WTC11 (cell line): ENCODE results near the gene KRT79. TPM values are rescaled to one million over a fixed set of nuclear protein-coding genes. Genes with fewer than 3 reads are reported as not detected.

ENCODE experiments used
- CTCF ChIP-seq: fragments of 200-600 bp; IDR thresholded peaks from 2 replicates; pipeline ENCODE4 v1.8.0; 2022; ENCODE audit warnings: antibody characterized with exemption
- E2F5 ChIP-seq: sonication (generic); formaldehyde crosslinking; IDR thresholded peaks from 2 replicates; pipeline ENCODE4 v1.8.1; 2022; ENCODE audit warnings: mild to moderate bottlenecking, moderate library complexity, missing genetic modification reagents
- ESRRA ChIP-seq: sonication (generic); formaldehyde crosslinking; IDR thresholded peaks from 2 replicates; pipeline ENCODE4 v1.8.1; 2022; ENCODE audit warnings: mild to moderate bottlenecking, missing genetic modification reagents, borderline replicate concordance
- FOXK1 ChIP-seq: sonication (generic); formaldehyde crosslinking; IDR thresholded peaks from 2 replicates; pipeline ENCODE4 v1.8.0; 2022; ENCODE audit warnings: mild to moderate bottlenecking, moderate library complexity, missing genetic modification reagents
- FOXP1 ChIP-seq: sonication (generic); formaldehyde crosslinking; IDR thresholded peaks from 2 replicates; pipeline ENCODE4 v1.8.0; 2022; ENCODE audit warnings: missing genetic modification reagents, mild to moderate bottlenecking, moderate library complexity, borderline replicate concordance
- MAX ChIP-seq: sonication (generic); formaldehyde crosslinking; IDR thresholded peaks from 2 replicates; pipeline ENCODE4 v1.8.0; 2022; ENCODE audit warnings: mild to moderate bottlenecking, missing genetic modification reagents
- PRDM15 ChIP-seq: sonication (generic); formaldehyde crosslinking; IDR thresholded peaks from 2 replicates; pipeline ENCODE4 v1.8.0; 2022; ENCODE audit warnings: missing genetic modification reagents
- PREB ChIP-seq: sonication (generic); formaldehyde crosslinking; IDR thresholded peaks from 2 replicates; pipeline ENCODE4 v1.8.1; 2022; ENCODE audit warnings: mild to moderate bottlenecking, missing genetic modification reagents, moderate library complexity, borderline replicate concordance
- PRRX2 ChIP-seq: fragments of 250-450 bp; sonication (Bioruptor Pico); IDR thresholded peaks from 2 replicates; pipeline ENCODE4 v1.8.0; 2021; ENCODE audit warnings: mild to moderate bottlenecking
- SP1 ChIP-seq: sonication (generic); formaldehyde crosslinking; conservative IDR thresholded peaks from 2 replicates; pipeline ENCODE4 v1.8.1; 2022; ENCODE audit warnings: missing genetic modification reagents
- STAT6 ChIP-seq: sonication (generic); formaldehyde crosslinking; conservative IDR thresholded peaks from 2 replicates; pipeline ENCODE4 v1.8.1; 2023; ENCODE audit warnings: mild to moderate bottlenecking, low read depth, missing genetic modification reagents, moderate library complexity
- TP53 ChIP-seq: sonication (generic); formaldehyde crosslinking; IDR thresholded peaks from 2 replicates; pipeline ENCODE4 v1.8.1; 2023; ENCODE audit warnings: mild to moderate bottlenecking, missing genetic modification reagents
- ZBTB21 ChIP-seq: sonication (generic); formaldehyde crosslinking; IDR thresholded peaks from 2 replicates; pipeline ENCODE4 v1.8.1; 2023; ENCODE audit warnings: mild to moderate bottlenecking, missing genetic modification reagents, borderline replicate concordance
- ZNF121 ChIP-seq: sonication (generic); formaldehyde crosslinking; IDR thresholded peaks from 2 replicates; pipeline ENCODE4 v1.8.0; 2023; ENCODE audit warnings: missing genetic modification reagents
- ZNF317 ChIP-seq: sonication (generic); formaldehyde crosslinking; IDR thresholded peaks from 2 replicates; pipeline ENCODE4 v1.8.1; 2023; ENCODE audit warnings: low read depth, mild to moderate bottlenecking, moderate library complexity, missing genetic modification reagents, borderline replicate concordance
- ZNF423 ChIP-seq: fragments of 250-450 bp; sonication (Bioruptor Pico); IDR thresholded peaks from 2 replicates; pipeline ENCODE4 v2.1.2; 2022; ENCODE audit warnings: mild to moderate bottlenecking, moderate library complexity
- ZNF532 ChIP-seq: fragments of 250-450 bp; sonication (Bioruptor Pico); IDR thresholded peaks from 2 replicates; pipeline ENCODE4 v1.9.0; 2021; ENCODE audit warnings: mild to moderate bottlenecking, borderline replicate concordance
- total RNA-seq: library from RNA; stranded (reverse); gene quantifications from 3 replicates; pipeline ENCODE4 v1.2.3, GENCODE V29; 2021

Gene KRT79
- total RNA-seq, 1 experiment from 2014 or later, result not detected

GRCh38 chr12:52879394-52880351 is 45.6 kb upstream of the KRT79 start (continued):
- TF ChIP-seq E2F5 (0 out of 2 replicates have a peak, but pooled peaks have one; percentile 21), ZNF423 (CRISPR knock-in tag) (0 out of 2 replicates have a peak, but pooled peaks have one; percentile 13), ZBTB21 (CRISPR knock-in tag) (no peak), FOXK1 (0 out of 2 replicates have a peak, but pooled peaks have one; percentile 19), FOXP1 (CRISPR knock-in tag) (no peak), ZNF532 (CRISPR knock-in tag) (no peak), PREB (CRISPR knock-in tag) (no peak), PRDM15 (CRISPR knock-in tag) (no peak), ZNF317 (no peak), MAX (peak; percentile 59; the same call in 1 of the 2 replicates), ZNF121 (peak; percentile 38; the same call in 1 of the 2 replicates), PRRX2 (CRISPR knock-in tag) (no peak), TP53 (no peak), CTCF (peak; percentile 86), STAT6 (CRISPR knock-in tag) (no peak), ESRRA (CRISPR knock-in tag) (no peak), SP1 (peak; percentile 2; the same call in 1 of the 2 replicates)
- TF ChIP-seq, all 79 proteins: peak for 10
